ENCODE results near the gene C9orf43.

DNA sequence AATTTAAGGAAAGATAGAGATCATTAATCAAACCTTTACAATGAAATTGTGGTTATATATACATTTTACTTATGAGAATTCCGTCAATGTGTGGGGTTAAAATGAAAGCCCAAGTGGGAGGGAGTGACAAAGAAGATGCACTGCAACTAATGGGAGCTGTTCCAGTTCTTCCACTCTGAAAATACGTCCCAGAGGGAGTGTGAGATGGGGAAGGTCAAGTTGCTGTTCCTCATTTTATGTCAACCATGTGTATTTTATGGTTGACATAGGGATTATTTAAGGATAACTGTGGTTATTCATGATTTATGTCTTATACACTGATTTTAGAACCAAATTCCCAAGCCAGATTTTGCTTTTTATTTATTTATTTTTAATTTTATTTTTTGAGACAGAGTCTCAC is 38.8 kb downstream of the C9orf43 start:
- TF ChIP-seq, protein P1, sequence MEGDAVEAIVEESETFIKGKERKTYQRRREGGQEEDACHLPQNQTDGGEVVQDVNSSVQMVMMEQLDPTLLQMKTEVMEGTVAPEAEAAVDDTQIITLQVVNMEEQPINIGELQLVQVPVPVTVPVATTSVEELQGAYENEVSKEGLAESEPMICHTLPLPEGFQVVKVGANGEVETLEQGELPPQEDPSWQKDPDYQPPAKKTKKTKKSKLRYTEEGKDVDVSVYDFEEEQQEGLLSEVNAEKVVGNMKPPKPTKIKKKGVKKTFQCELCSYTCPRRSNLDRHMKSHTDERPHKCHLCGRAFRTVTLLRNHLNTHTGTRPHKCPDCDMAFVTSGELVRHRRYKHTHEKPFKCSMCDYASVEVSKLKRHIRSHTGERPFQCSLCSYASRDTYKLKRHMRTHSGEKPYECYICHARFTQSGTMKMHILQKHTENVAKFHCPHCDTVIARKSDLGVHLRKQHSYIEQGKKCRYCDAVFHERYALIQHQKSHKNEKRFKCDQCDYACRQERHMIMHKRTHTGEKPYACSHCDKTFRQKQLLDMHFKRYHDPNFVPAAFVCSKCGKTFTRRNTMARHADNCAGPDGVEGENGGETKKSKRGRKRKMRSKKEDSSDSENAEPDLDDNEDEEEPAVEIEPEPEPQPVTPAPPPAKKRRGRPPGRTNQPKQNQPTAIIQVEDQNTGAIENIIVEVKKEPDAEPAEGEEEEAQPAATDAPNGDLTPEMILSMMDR (IDR thresholded peaks at IDR 0.05; ENCODE audit: extremely low read depth in 1 of 2, insufficient read depth in 1 of 2, low read depth in 1 of 2, low read length in 2 of 2): no peak
- TF ChIP-seq POLR2A (IDR thresholded peaks at IDR 0.05; ENCODE audit: low read depth, low read length): no peak
- no peak for TF ChIP-seq EZH2 (IDR thresholded peaks at IDR 0.05; ENCODE audit: borderline replicate concordance, low read depth, low read length, severe bottlenecking)
- TF ChIP-seq MYC (IDR thresholded peaks at IDR 0.05; ENCODE audit: low read depth, low read length): no peak
- TF ChIP-seq, protein P2, sequence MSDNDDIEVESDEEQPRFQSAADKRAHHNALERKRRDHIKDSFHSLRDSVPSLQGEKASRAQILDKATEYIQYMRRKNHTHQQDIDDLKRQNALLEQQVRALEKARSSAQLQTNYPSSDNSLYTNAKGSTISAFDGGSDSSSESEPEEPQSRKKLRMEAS (IDR thresholded peaks at IDR 0.05; ENCODE audit: insufficient read depth, insufficient read length): no peak
- TF ChIP-seq GATA2 (IDR thresholded peaks at IDR 0.05; ENCODE audit: insufficient read depth, insufficient read length, low read depth, low read length): no peak
